ENCODE results near the gene CEACAM19.

DNA sequence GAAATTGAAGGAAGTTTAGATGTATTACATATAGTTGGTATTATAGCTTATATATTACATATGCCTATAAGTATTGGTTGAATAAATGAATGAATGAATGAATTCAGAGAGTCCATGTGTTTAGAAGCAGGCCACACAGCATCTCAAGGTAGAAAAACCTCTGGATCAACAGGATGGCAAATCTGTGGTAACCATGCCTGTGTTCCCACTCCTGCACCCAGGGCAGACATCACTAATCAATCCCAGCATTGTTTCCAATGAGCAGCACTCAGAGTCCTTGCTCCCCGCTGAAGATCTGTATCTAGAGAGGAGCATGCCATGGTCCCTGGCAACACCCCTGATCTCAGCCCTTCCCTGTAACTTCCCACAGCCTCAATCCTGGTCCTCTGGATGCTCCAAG, 944 bp downstream of the CEACAM19 start:
- TF ChIP-seq, protein P1, sequence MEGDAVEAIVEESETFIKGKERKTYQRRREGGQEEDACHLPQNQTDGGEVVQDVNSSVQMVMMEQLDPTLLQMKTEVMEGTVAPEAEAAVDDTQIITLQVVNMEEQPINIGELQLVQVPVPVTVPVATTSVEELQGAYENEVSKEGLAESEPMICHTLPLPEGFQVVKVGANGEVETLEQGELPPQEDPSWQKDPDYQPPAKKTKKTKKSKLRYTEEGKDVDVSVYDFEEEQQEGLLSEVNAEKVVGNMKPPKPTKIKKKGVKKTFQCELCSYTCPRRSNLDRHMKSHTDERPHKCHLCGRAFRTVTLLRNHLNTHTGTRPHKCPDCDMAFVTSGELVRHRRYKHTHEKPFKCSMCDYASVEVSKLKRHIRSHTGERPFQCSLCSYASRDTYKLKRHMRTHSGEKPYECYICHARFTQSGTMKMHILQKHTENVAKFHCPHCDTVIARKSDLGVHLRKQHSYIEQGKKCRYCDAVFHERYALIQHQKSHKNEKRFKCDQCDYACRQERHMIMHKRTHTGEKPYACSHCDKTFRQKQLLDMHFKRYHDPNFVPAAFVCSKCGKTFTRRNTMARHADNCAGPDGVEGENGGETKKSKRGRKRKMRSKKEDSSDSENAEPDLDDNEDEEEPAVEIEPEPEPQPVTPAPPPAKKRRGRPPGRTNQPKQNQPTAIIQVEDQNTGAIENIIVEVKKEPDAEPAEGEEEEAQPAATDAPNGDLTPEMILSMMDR (IDR thresholded peaks at IDR 0.05; ENCODE audit: control extremely low read depth in 1 of 3, insufficient read depth in 1 of 3, low read depth in 1 of 3, low read length in 3 of 3), result no peak
- TF ChIP-seq KDM1A (IDR thresholded peaks at IDR 0.05; ENCODE audit: borderline replicate concordance, low read length) (no peak), SIN3A (conservative IDR thresholded peaks at IDR 0.05 in 1 of 2, IDR thresholded peaks at IDR 0.05 in 1 of 2; ENCODE audit: low read depth in 1 of 2, low read length in 2 of 2) (no peak)
